ENCODE results near the gene CYLD. TPM values are rescaled to one million over a fixed set of nuclear protein-coding genes. Genes with fewer than 3 reads are reported as not detected.

CYLD gene
- total RNA-seq, 1 experiment from 2014 or later = 12.5 TPM

- no peak overlapping the region for H3K27ac Mint-ChIP-seq
- no peaks in the 10 kb centered on the region for H3K23me2 ChIP-seq (ENCODE audit: insufficient read length, low read depth, low read length, poor library complexity, severe bottlenecking)
- H3K4me2 ChIP-seq (ENCODE audit: insufficient read depth, insufficient read length, low read length) = no peak overlapping the region
- H3K36me3 Mint-ChIP-seq (ENCODE audit: insufficient read depth in 1 of 3, low read depth in 3 of 3) = no peaks in the 10 kb centered on the region
- H2BK20ac ChIP-seq (ENCODE audit: low read depth, low read length, poor library complexity, severe bottlenecking) = no peak overlapping the region
- TF ChIP-seq CTCF (conservative IDR thresholded peaks at IDR 0.05) = no peak
- no peak overlapping the region for H3K4ac ChIP-seq (ENCODE audit: low read depth, low read length)
- H4K20me1 ChIP-seq (ENCODE audit: control insufficient read depth, insufficient read depth, insufficient read length) = no peaks in the 10 kb centered on the region
- DNase-seq = no peak
- no peak overlapping the region for H3K56ac ChIP-seq (ENCODE audit: insufficient read length, low read depth, low read length)
- no peak overlapping the region for H2BK12ac ChIP-seq (ENCODE audit: insufficient read length, low read depth, low read length)
- no peak overlapping the region for H2BK120ac ChIP-seq (ENCODE audit: low read depth, low read length, poor library complexity, severe bottlenecking)
- H3K23ac ChIP-seq (ENCODE audit: insufficient read length, low read depth, low read length) = no peak overlapping the region
- no peak overlapping the region for H3K18ac ChIP-seq (ENCODE audit: insufficient read length, low read depth, low read length)
- no peak overlapping the region for H2BK5ac ChIP-seq (ENCODE audit: insufficient read length, low read length)
- no peak overlapping the region for H2AK5ac ChIP-seq (ENCODE audit: insufficient read length, low read length)
- no peak overlapping the region for H3K27ac ChIP-seq (ENCODE audit: insufficient read length, low read depth, low read length)
- no peaks in the 10 kb centered on the region for H3K27me3 ChIP-seq (ENCODE audit: insufficient read depth, low read length)
- H3K9me3 Mint-ChIP-seq = no peaks in the 10 kb centered on the region
- no peaks in the 10 kb centered on the region for H3K9me3 ChIP-seq (ENCODE audit: control insufficient read depth, low read depth, low read length)
- no peaks in the 10 kb centered on the region for H3K4me1 ChIP-seq (ENCODE audit: insufficient read depth, low read length)
- no peak overlapping the region for H4K91ac ChIP-seq (ENCODE audit: insufficient read length, low read depth, low read length)
- no peak overlapping the region for H4K8ac ChIP-seq (replicated peaks; ENCODE audit: insufficient read length, low read depth, low read length)
- H3K9ac ChIP-seq (ENCODE audit: extremely low read depth, insufficient read length, low read length) = no peak overlapping the region
- no peaks in the 10 kb centered on the region for H3K79me2 ChIP-seq (ENCODE audit: insufficient read depth, low read length)
- H3T11ph ChIP-seq (ENCODE audit: low read length) = no peak overlapping the region
- peaks cover 2 to 4% of the 10 kb centered on the region in 2 experiments; a peak in 2 of 4 replicates for H3K4me1 Mint-ChIP-seq
- no CpG with 5 or more reads among the region's 4 CpGs for WGBS (ENCODE audit: extremely low coverage, insufficient read length, low lambda C conversion rate)
- no peaks in the 10 kb centered on the region for H3K79me1 ChIP-seq (ENCODE audit: insufficient read depth, low read depth, low read length, poor library complexity, severe bottlenecking)
- no peak overlapping the region for H2AFZ ChIP-seq (ENCODE audit: low read length)
- H3K4me3 Mint-ChIP-seq = no peak overlapping the region
- no peak overlapping the region for H4K5ac ChIP-seq (ENCODE audit: insufficient read length, low read depth, low read length)
- H3K27me3 Mint-ChIP-seq (ENCODE audit: low read depth) = no peaks in the 10 kb centered on the region; the same call in 1 of the 2 replicates
- no peak overlapping the region for H3K14ac ChIP-seq (ENCODE audit: insufficient read depth, low read length)
- no peak overlapping the region for H2BK15ac ChIP-seq (ENCODE audit: low read depth, low read length)
Observed at GRCh38 chr16:50712956-50713355, 28.9 kb upstream of the CYLD start.

Data from H9 (cell line).